Aortic smooth muscle cell (primary cell): ENCODE data around the gene CDH1. TPM values are rescaled to one million over a fixed set of nuclear protein-coding genes. Genes with fewer than 3 reads are reported as not detected.

Experiments
- total RNA-seq: library from RNA; depleted of rRNA; stranded (reverse); fragments of >200 nt; gene quantifications from 2 replicates; pipeline ENCODE4 v1.2.3, GENCODE V29; 2014

CDH1 gene
- total RNA-seq: under 0.01 TPM in 1 of 2 replicates, not detected in the other

DNA sequence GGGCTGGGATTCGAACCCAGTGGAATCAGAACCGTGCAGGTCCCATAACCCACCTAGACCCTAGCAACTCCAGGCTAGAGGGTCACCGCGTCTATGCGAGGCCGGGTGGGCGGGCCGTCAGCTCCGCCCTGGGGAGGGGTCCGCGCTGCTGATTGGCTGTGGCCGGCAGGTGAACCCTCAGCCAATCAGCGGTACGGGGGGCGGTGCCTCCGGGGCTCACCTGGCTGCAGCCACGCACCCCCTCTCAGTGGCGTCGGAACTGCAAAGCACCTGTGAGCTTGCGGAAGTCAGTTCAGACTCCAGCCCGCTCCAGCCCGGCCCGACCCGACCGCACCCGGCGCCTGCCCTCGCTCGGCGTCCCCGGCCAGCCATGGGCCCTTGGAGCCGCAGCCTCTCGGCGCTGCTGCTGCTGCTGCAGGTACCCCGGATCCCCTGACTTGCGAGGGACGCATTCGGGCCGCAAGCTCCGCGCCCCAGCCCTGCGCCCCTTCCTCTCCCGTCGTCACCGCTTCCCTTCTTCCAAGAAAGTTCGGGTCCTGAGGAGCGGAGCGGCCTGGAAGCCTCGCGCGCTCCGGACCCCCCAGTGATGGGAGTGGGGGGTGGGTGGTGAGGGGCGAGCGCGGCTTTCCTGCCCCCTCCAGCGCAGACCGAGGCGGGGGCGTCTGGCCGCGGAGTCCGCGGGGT, at the start of gene CDH1:
Gene CDH1, plus strand, starts transcription at position 247 of the 684 bp plus-strand sequence. Its CDS starts 124 bp downstream, at position 371.

DNA sequence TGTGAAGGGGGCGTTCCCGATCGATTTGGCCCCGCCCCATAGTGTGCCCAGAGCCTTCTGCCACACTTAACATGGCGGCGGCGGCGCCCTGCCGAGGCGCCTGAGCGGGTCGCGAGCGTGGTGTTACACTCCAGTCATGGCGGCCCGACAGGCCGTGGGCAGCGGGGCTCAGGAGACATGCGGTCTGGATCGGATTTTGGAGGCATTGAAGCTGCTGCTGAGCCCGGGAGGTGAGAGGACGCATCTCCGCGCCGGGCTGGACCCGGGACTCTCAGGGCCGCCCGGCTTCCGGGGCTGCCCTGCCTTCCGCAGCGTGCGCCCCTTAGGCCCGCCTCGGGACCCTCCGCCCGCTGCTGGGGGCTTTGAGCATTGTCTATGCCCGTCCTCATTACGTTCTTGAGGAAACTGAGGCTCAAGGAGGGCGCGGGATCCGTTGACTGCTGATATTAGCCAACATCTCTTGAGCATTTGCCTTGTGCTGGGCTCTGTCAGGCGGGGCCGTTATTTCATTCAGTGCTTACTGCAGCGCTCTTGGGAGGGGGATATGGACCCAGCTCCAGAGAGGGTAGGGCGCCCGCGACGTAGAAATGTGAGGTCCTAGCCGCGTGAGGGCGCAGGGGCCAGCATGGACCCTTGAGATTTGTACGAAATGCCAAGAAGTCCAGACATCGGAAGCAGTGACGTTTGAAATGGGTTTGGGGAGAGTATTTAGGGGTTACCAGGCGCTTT, 106.6 kb downstream of the CDH1 start, which contains the start of gene TANGO6:
Gene TANGO6, plus strand, starts transcription at position 50 of the 729 bp plus-strand sequence. Its CDS starts 87 bp downstream, at position 137.

Other genes starting within 250 kb of the CDH1 start
- gene ZFP90, start 198.0 kb upstream of the CDH1 start, total RNA-seq: 16.8 and 19.3 TPM in 2 replicates
- not detected in 2 replicates for gene CDH3, start 92.0 kb upstream of the CDH1 start, total RNA-seq
- gene TANGO6, start 106.2 kb downstream of the CDH1 start, total RNA-seq: 21.0 and 22.1 TPM in 2 replicates